Endothelial cell (in vitro differentiated cells): ENCODE data around the gene ACAP1. TPM values are rescaled to one million over a fixed set of nuclear protein-coding genes. Genes with fewer than 3 reads are reported as not detected.

Experiments used
- DNase-seq: peaks from one replicate; pipeline ENCODE4 v3.0.0; 2021; ENCODE audit warnings: low spot score
- H3K27ac Mint-ChIP-seq: one replicate; pipeline ENCODE4 v1.8.0; 2021; ENCODE audit warnings: mixed read lengths, inconsistent platforms; ENCODE audit not compliant: unreplicated experiment
- H3K27me3 Mint-ChIP-seq: one replicate; pipeline ENCODE4 v1.8.0; 2021; ENCODE audit warnings: mild to moderate bottlenecking, moderate library complexity, mixed read lengths, inconsistent platforms; ENCODE audit not compliant: unreplicated experiment
- H3K36me3 Mint-ChIP-seq: one replicate; pipeline ENCODE4 v1.8.0; 2021; ENCODE audit warnings: mild to moderate bottlenecking, low read depth, mixed read lengths, inconsistent platforms; ENCODE audit not compliant: unreplicated experiment
- H3K4me1 Mint-ChIP-seq: one replicate; pipeline ENCODE4 v1.8.0; 2021; ENCODE audit warnings: mild to moderate bottlenecking, mixed read lengths, inconsistent platforms; ENCODE audit not compliant: unreplicated experiment
- H3K4me3 Mint-ChIP-seq: one replicate; pipeline ENCODE4 v1.8.0; 2021; ENCODE audit warnings: mild to moderate bottlenecking, mixed read lengths, inconsistent platforms; ENCODE audit not compliant: unreplicated experiment
- H3K9me3 Mint-ChIP-seq: one replicate; pipeline ENCODE4 v1.8.0; 2021; ENCODE audit warnings: mixed read lengths, inconsistent platforms; ENCODE audit not compliant: unreplicated experiment
- total RNA-seq: library from RNA; stranded (reverse); fragmentation: NEBNext Ultra II Directional; extraction: Animal tissue kit (Norgen Biotek cat#: 25700); gene quantifications from one replicate; pipeline ENCODE4 v1.2.1, GENCODE V29; 2021; ENCODE audit not compliant: unreplicated experiment
- TF ChIP-seq, protein P1 (sequence below): fragments of 200-600 bp; sonication (generic); IDR thresholded peaks from one replicate; pipeline ENCODE4 v1.5.0; 2021; ENCODE audit warnings: antibody characterized with exemption; ENCODE audit not compliant: unreplicated experiment

The ACAP1 gene
- total RNA-seq, 1 donor from 2014 or later, result 5.5 TPM

- TF ChIP-seq, protein P1, sequence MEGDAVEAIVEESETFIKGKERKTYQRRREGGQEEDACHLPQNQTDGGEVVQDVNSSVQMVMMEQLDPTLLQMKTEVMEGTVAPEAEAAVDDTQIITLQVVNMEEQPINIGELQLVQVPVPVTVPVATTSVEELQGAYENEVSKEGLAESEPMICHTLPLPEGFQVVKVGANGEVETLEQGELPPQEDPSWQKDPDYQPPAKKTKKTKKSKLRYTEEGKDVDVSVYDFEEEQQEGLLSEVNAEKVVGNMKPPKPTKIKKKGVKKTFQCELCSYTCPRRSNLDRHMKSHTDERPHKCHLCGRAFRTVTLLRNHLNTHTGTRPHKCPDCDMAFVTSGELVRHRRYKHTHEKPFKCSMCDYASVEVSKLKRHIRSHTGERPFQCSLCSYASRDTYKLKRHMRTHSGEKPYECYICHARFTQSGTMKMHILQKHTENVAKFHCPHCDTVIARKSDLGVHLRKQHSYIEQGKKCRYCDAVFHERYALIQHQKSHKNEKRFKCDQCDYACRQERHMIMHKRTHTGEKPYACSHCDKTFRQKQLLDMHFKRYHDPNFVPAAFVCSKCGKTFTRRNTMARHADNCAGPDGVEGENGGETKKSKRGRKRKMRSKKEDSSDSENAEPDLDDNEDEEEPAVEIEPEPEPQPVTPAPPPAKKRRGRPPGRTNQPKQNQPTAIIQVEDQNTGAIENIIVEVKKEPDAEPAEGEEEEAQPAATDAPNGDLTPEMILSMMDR, result no peak
- H3K36me3 Mint-ChIP-seq, result no peaks in the 10 kb centered on the region
- DNase-seq, result no peak
- H3K27ac Mint-ChIP-seq, result no peak overlapping the region
- H3K27me3 Mint-ChIP-seq, result peaks cover 16% of the 10 kb centered on the region
- H3K9me3 Mint-ChIP-seq, result no peaks in the 10 kb centered on the region
- peaks cover 16% of the 10 kb centered on the region for H3K4me1 Mint-ChIP-seq
- peak overlapping the region; percentile 73 for H3K4me3 Mint-ChIP-seq
Measured at GRCh38 chr17:7354262-7354843, 18.0 kb downstream of the ACAP1 start.

DNA sequence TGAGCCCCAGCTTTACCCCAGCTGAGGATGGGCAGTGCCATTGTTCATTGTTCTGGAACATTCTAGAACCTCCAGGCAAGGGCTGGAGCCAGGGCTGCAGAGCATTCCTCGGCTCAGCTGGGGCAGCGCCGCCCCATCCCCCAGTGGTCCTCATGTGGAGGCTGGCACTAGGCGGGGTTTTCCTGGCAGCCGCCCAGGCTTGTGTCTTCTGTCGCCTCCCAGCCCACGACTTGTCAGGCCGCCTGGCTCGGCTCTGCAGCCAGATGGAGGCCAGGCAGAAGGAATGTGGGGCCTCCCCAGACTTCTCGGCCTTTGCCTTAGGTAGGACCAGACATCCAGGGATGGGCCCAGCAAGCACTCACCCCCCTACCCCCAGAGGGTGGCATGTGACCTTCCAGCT lies 18.7 kb downstream of the ACAP1 start, which contains the start of gene TMEM95:
TSS of gene TMEM95 (plus strand) at position 104 of the 400 bp plus-strand sequence. CDS start at position 153, 49 bp downstream.
- H3K4me1 Mint-ChIP-seq, result peaks cover 15% of the 10 kb centered on the region
- TF ChIP-seq, protein P1, result no peak
- H3K27ac Mint-ChIP-seq, result no peak within 1 kb of the TSS
- DNase-seq, result no peak
- peaks cover 10% of the 10 kb centered on the region for H3K27me3 Mint-ChIP-seq
- H3K36me3 Mint-ChIP-seq, result no peaks in the 10 kb centered on the region
- no peaks in the 10 kb centered on the region for H3K9me3 Mint-ChIP-seq
- H3K4me3 Mint-ChIP-seq, result peak within 1 kb of the TSS; percentile 73

- peaks cover 15% of the 10 kb centered on the region for H3K4me1 Mint-ChIP-seq
- H3K9me3 Mint-ChIP-seq, result no peaks in the 10 kb centered on the region
- H3K27ac Mint-ChIP-seq, result no peak overlapping the region
- DNase-seq, result no peak
- TF ChIP-seq, protein P1, result no peak
- peaks cover 10% of the 10 kb centered on the region for H3K27me3 Mint-ChIP-seq
- H3K4me3 Mint-ChIP-seq, result no peak overlapping the region
- H3K36me3 Mint-ChIP-seq, result no peaks in the 10 kb centered on the region
Measured at GRCh38 chr17:7355573-7355972, 19.2 kb downstream of the ACAP1 start.

DNA sequence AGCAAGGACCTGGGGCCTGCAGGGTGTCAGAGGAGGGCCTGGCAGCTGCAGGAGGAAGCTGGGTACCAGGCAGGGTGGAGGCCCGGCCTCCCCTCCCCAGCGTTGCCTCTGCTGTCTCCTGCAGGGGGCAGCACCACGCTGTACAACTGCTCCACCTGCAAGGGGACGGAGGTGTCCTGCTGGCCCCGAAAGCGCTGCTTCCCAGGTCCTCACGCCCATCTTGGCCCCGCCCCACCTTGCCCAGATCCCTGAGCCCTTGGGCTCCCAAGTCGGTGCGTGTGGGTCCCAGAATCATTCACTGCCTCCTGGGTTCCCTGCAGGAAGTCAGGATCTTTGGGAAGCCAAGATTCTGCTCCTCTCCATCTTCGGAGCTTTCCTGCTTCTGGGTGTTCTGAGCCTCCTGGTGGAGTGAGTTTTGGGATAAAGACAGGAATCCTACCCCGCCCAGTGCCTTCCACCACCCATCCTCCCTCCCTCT lies 19.8 kb downstream of the ACAP1 start:
- Mint-ChIP-seq H3K4me1 (peaks cover 15% of the 10 kb centered on the region), H3K27ac (no peak overlapping the region), H3K9me3 (no peaks in the 10 kb centered on the region), H3K4me3 (no peak overlapping the region), H3K36me3 (no peaks in the 10 kb centered on the region), H3K27me3 (peaks cover 10% of the 10 kb centered on the region)
- DNase-seq, result peak; percentile 87
- TF ChIP-seq, protein P1, result peak; percentile 71

DNA sequence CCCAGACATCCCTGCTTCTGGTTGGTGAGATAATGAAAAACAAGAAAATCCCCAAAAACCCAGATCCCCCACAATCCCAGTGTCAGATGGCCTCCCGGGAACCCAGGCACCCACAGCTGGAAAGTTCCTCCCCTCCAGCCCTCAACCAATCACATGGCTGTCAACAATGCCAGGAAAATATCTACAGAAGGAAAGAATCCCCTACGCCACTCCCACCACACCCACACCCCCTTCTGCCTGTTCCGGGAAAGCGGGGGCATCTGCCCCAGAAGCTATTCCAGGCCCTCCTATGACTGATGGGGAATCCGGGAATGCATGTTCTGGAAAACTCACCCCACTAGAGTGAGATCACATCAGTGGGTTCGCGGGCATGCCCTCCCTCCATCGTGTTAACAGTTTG lies 20.4 kb downstream of the ACAP1 start:
- no peaks in the 10 kb centered on the region for H3K36me3 Mint-ChIP-seq
- TF ChIP-seq, protein P1, result no peak
- no peaks in the 10 kb centered on the region for H3K9me3 Mint-ChIP-seq
- no peak overlapping the region for H3K4me3 Mint-ChIP-seq
- no peak for DNase-seq
- no peak overlapping the region for H3K27ac Mint-ChIP-seq
- peaks cover 15% of the 10 kb centered on the region for H3K4me1 Mint-ChIP-seq
- H3K27me3 Mint-ChIP-seq, result peaks cover 10% of the 10 kb centered on the region
